WTC11 (cell line): Measurements from ENCODE around the gene IL36G.

Source experiments
- CREM ChIP-seq: sonication (generic); formaldehyde crosslinking; IDR thresholded peaks from 2 replicates; pipeline ENCODE4 v1.8.1; 2022; ENCODE audit warnings: mild to moderate bottlenecking, missing genetic modification reagents, moderate library complexity
- NFYB ChIP-seq: sonication (generic); formaldehyde crosslinking; conservative IDR thresholded peaks from 2 replicates; pipeline ENCODE4 v1.8.0; 2022; ENCODE audit warnings: low read depth, missing genetic modification reagents
- SMAD3 ChIP-seq: sonication (generic); formaldehyde crosslinking; IDR thresholded peaks from 2 replicates; pipeline ENCODE4 v1.8.0; 2022; ENCODE audit warnings: missing genetic modification reagents, mild to moderate bottlenecking, borderline replicate concordance
- TF ChIP-seq, protein P1 (sequence below): fragments of 200-600 bp; IDR thresholded peaks from 2 replicates; pipeline ENCODE4 v1.8.0; 2022; ENCODE audit warnings: antibody characterized with exemption
- TF ChIP-seq, protein P2 (sequence below): sonication (generic); formaldehyde crosslinking; IDR thresholded peaks from 2 replicates; pipeline ENCODE4 v1.8.0; 2022; ENCODE audit warnings: mild to moderate bottlenecking, missing genetic modification reagents
- TF ChIP-seq, protein P3 (sequence below): fragments of 250-450 bp; sonication (Bioruptor Pico); IDR thresholded peaks from 2 replicates; pipeline ENCODE4 v1.9.0; 2021; ENCODE audit warnings: moderate library complexity, mild to moderate bottlenecking, inconsistent platforms, borderline replicate concordance
- TF ChIP-seq, protein P4 (sequence below): sonication (generic); formaldehyde crosslinking; IDR thresholded peaks from 2 replicates; pipeline ENCODE4 v1.8.0; 2023; ENCODE audit warnings: mild to moderate bottlenecking, missing genetic modification reagents

DNA sequence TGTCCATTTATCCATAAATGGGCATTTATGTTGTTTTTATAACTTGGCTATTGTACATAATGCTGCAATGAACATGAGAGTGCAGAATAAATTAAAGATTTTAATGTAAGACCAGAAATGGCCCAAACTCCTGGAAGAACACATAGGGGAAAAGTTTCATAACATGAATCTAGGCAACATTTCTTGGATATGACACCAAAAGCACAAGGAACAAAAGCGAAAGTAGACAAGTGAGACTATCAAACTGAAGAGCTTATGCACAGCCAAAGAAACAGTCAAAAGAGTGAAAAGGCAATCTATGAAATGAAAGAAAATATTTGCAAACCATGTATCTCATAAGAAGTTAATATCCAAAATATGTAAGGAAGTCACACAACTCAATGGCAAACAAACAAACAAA, 33.3 kb downstream of the IL36G start:
- no peak for TF ChIP-seq NFYB (CRISPR knock-in tag)
- TF ChIP-seq, protein P1, sequence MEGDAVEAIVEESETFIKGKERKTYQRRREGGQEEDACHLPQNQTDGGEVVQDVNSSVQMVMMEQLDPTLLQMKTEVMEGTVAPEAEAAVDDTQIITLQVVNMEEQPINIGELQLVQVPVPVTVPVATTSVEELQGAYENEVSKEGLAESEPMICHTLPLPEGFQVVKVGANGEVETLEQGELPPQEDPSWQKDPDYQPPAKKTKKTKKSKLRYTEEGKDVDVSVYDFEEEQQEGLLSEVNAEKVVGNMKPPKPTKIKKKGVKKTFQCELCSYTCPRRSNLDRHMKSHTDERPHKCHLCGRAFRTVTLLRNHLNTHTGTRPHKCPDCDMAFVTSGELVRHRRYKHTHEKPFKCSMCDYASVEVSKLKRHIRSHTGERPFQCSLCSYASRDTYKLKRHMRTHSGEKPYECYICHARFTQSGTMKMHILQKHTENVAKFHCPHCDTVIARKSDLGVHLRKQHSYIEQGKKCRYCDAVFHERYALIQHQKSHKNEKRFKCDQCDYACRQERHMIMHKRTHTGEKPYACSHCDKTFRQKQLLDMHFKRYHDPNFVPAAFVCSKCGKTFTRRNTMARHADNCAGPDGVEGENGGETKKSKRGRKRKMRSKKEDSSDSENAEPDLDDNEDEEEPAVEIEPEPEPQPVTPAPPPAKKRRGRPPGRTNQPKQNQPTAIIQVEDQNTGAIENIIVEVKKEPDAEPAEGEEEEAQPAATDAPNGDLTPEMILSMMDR, result no peak
- TF ChIP-seq, protein P2, sequence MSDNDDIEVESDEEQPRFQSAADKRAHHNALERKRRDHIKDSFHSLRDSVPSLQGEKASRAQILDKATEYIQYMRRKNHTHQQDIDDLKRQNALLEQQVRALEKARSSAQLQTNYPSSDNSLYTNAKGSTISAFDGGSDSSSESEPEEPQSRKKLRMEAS (CRISPR knock-in tag), result no peak
- TF ChIP-seq SMAD3 (CRISPR knock-in tag), result no peak
- TF ChIP-seq CREM (CRISPR knock-in tag), result no peak
- TF ChIP-seq, protein P3, sequence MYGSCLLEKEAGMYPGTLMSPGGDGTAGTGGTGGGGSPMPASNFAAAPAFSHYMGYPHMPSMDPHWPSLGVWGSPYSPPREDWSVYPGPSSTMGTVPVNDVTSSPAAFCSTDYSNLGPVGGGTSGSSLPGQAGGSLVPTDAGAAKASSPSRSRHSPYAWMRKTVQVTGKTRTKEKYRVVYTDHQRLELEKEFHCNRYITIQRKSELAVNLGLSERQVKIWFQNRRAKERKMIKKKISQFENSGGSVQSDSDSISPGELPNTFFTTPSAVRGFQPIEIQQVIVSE (CRISPR knock-in tag), result no peak
- TF ChIP-seq, protein P4, sequence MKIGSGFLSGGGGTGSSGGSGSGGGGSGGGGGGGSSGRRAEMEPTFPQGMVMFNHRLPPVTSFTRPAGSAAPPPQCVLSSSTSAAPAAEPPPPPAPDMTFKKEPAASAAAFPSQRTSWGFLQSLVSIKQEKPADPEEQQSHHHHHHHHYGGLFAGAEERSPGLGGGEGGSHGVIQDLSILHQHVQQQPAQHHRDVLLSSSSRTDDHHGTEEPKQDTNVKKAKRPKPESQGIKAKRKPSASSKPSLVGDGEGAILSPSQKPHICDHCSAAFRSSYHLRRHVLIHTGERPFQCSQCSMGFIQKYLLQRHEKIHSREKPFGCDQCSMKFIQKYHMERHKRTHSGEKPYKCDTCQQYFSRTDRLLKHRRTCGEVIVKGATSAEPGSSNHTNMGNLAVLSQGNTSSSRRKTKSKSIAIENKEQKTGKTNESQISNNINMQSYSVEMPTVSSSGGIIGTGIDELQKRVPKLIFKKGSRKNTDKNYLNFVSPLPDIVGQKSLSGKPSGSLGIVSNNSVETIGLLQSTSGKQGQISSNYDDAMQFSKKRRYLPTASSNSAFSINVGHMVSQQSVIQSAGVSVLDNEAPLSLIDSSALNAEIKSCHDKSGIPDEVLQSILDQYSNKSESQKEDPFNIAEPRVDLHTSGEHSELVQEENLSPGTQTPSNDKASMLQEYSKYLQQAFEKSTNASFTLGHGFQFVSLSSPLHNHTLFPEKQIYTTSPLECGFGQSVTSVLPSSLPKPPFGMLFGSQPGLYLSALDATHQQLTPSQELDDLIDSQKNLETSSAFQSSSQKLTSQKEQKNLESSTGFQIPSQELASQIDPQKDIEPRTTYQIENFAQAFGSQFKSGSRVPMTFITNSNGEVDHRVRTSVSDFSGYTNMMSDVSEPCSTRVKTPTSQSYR (CRISPR knock-in tag), result no peak
